HepG2 (cell line): Measurements from ENCODE around the gene CIAO2B. TPM values are rescaled to one million over a fixed set of nuclear protein-coding genes. Genes with fewer than 3 reads are reported as not detected.

Source experiments
- CEBPB ChIP-seq: IDR thresholded peaks from 2 replicates; pipeline ENCODE4 v1.6.1; 2011; ENCODE audit warnings: low read depth, low read length, improper control_type of control experiment, borderline replicate concordance
- FUBP1 ChIP-seq: sonication (generic); formaldehyde crosslinking; IDR thresholded peaks from 2 replicates; pipeline ENCODE4 v1.5.1; 2020; ENCODE audit warnings: missing genetic modification reagents, mild to moderate bottlenecking, borderline replicate concordance
- MEF2D ChIP-seq: sonication (generic); formaldehyde crosslinking; IDR thresholded peaks from 2 replicates; pipeline ENCODE4 v1.5.1; 2020; ENCODE audit warnings: mild to moderate bottlenecking, missing genetic modification reagents
- MYC ChIP-seq: sonication (generic); formaldehyde crosslinking; IDR thresholded peaks from 2 replicates; pipeline ENCODE4 v1.9.0; 2021; ENCODE audit warnings: missing genetic modification reagents, borderline replicate concordance
- NCOA5 ChIP-seq: sonication (generic); formaldehyde crosslinking; IDR thresholded peaks from 2 replicates; pipeline ENCODE4 v1.4.0; 2020; ENCODE audit warnings: missing genetic modification reagents
- NR2F6 ChIP-seq, 2 experiments: IDR thresholded peaks; 2 replicates each; pipeline ENCODE4 v1.6.1; 2016; ENCODE audit warnings: antibody characterized with exemption in 1 of 2, mild to moderate bottlenecking in 1 of 2
- POGZ ChIP-seq: sonication (generic); formaldehyde crosslinking; IDR thresholded peaks from 2 replicates; pipeline ENCODE4 v1.4.0; 2020; ENCODE audit warnings: mild to moderate bottlenecking, missing genetic modification reagents
- RORA ChIP-seq: sonication (generic); formaldehyde crosslinking; IDR thresholded peaks from 2 replicates; pipeline ENCODE4 v1.5.0; 2020; ENCODE audit warnings: mild to moderate bottlenecking, missing genetic modification reagents, moderate library complexity
- SKIL ChIP-seq: sonication (generic); formaldehyde crosslinking; IDR thresholded peaks from 2 replicates; pipeline ENCODE4 v1.8.0; 2022; ENCODE audit warnings: missing genetic modification reagents, mild to moderate bottlenecking, moderate library complexity, borderline replicate concordance
- SP2 ChIP-seq: sonication (generic); formaldehyde crosslinking; IDR thresholded peaks from 2 replicates; pipeline ENCODE4 v1.5.1; 2020; ENCODE audit warnings: mild to moderate bottlenecking, missing genetic modification reagents
- ZFP36L1 ChIP-seq: sonication (generic); formaldehyde crosslinking; IDR thresholded peaks from 2 replicates; pipeline ENCODE4 v1.8.0; 2022; ENCODE audit warnings: mild to moderate bottlenecking, missing genetic modification reagents, moderate library complexity
- ZFX ChIP-seq: sonication (generic); formaldehyde crosslinking; IDR thresholded peaks from 2 replicates; pipeline ENCODE4 v1.4.0; 2020; ENCODE audit warnings: mild to moderate bottlenecking, low read depth, missing genetic modification reagents, moderate library complexity
- ZFYVE20 ChIP-seq: sonication (generic); formaldehyde crosslinking; IDR thresholded peaks from 2 replicates; pipeline ENCODE4 v1.8.0; 2023; ENCODE audit warnings: low read depth, mild to moderate bottlenecking, moderate library complexity, missing genetic modification reagents, borderline replicate concordance
- ZNF44 ChIP-seq: sonication (generic); formaldehyde crosslinking; IDR thresholded peaks from 2 replicates; pipeline ENCODE4 v1.5.1; 2020; ENCODE audit warnings: mild to moderate bottlenecking, missing genetic modification reagents
- ZNF724P ChIP-seq: sonication (generic); formaldehyde crosslinking; IDR thresholded peaks from 2 replicates; pipeline ENCODE4 v1.8.0; 2022; ENCODE audit warnings: missing genetic modification reagents, borderline replicate concordance
- ZSCAN25 ChIP-seq: sonication (generic); formaldehyde crosslinking; IDR thresholded peaks from 2 replicates; pipeline ENCODE4 v1.8.0; 2022; ENCODE audit warnings: mild to moderate bottlenecking, missing genetic modification reagents
- polyA plus RNA-seq, 8 experiments: library from polyadenylated mRNA; depleted of rRNA in 3 of 8; stranded (reverse) in 7 of 8; unstranded in 1 of 8; fragments of >200 nt; fragmentation: Illumina TruSeq in 4 of 8; extraction: Trizol in 4 of 8; gene quantifications; 2 replicates each; pipeline versions ENCODE4 v1.2.1 to v1.2.3, GENCODE V29; 2011 to 2016; ENCODE audit warnings: low read depth in 4 of 8, missing spikeins in 1 of 8, mixed read lengths in 1 of 8; ENCODE audit not compliant: insufficient read depth in 1 of 8
- total RNA-seq, 5 experiments: library from RNA; depleted of rRNA; stranded (reverse); fragments of >200 nt; fragmentation: Illumina TruSeq; extraction: Trizol; gene quantifications; 2 replicates each; pipeline ENCODE4 v1.2.3, GENCODE V29; 2016; ENCODE audit warnings: low read depth in 1 of 5
- TF ChIP-seq, protein P1 (sequence below): IDR thresholded peaks from 2 replicates; pipeline ENCODE4 v1.6.1; 2016; ENCODE audit warnings: missing compliant biosample characterization, missing genetic modification reagents, borderline replicate concordance

The CIAO2B gene
- total and polyA plus RNA-seq, 2 of the 13 experiments (the other 11 are each of a cell fraction or from before 2014, with no cell fraction given), result 157 to 293 TPM

GRCh38 chr16:66899310-66899944 is 34.8 kb downstream of the CIAO2B start (continued):
- TF ChIP-seq FUBP1 (no peak), NCOA5 (CRISPR knock-in tag) (no peak), SKIL (CRISPR knock-in tag) (no peak), SP2 (CRISPR knock-in tag) (no peak), POGZ (no peak), ZFX (CRISPR knock-in tag) (peak; percentile 78), CEBPB (peak; percentile 88), RORA (CRISPR knock-in tag) (no peak), MEF2D (CRISPR knock-in tag) (0 out of 2 replicates have a peak, but pooled peaks have one; percentile 35), ZNF724P (CRISPR knock-in tag) (0 out of 2 replicates have a peak, but pooled peaks have one; percentile 64), NR2F6 (IDR thresholded peaks at IDR 0.05) (peak; percentile 27; the same call in 1 of the 2 replicates), NR2F6 (CRISPR knock-in tag; IDR thresholded peaks at IDR 0.05) (peak; percentile 67), MYC (CRISPR knock-in tag) (0 out of 2 replicates have a peak, but pooled peaks have one; percentile 30), ZFP36L1 (CRISPR knock-in tag) (no peak), ZFYVE20 (no peak), ZSCAN25 (peak; percentile 53; the same call in 1 of the 2 replicates), ZNF44 (CRISPR knock-in tag) (0 out of 2 replicates have a peak, but pooled peaks have one; percentile 53)
- TF ChIP-seq, protein P1, sequence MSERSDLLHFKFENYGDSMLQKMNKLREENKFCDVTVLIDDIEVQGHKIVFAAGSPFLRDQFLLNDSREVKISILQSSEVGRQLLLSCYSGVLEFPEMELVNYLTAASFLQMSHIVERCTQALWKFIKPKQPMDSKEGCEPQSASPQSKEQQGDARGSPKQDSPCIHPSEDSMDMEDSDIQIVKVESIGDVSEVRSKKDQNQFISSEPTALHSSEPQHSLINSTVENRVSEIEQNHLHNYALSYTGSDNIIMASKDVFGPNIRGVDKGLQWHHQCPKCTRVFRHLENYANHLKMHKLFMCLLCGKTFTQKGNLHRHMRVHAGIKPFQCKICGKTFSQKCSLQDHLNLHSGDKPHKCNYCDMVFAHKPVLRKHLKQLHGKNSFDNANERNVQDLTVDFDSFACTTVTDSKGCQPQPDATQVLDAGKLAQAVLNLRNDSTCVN (CRISPR knock-in tag), result no peak
